HG03280 (cell line): Measurements from ENCODE around the gene SLC35C1.

Experiments used
- ATAC-seq: cut with Tn5 transposase; IDR thresholded peaks from one replicate; pipeline ENCODE4 v1.9.1; 2021; ENCODE audit warnings: mild to moderate bottlenecking, moderate library complexity; ENCODE audit not compliant: unreplicated experiment

Gene SLC35C1

DNA sequence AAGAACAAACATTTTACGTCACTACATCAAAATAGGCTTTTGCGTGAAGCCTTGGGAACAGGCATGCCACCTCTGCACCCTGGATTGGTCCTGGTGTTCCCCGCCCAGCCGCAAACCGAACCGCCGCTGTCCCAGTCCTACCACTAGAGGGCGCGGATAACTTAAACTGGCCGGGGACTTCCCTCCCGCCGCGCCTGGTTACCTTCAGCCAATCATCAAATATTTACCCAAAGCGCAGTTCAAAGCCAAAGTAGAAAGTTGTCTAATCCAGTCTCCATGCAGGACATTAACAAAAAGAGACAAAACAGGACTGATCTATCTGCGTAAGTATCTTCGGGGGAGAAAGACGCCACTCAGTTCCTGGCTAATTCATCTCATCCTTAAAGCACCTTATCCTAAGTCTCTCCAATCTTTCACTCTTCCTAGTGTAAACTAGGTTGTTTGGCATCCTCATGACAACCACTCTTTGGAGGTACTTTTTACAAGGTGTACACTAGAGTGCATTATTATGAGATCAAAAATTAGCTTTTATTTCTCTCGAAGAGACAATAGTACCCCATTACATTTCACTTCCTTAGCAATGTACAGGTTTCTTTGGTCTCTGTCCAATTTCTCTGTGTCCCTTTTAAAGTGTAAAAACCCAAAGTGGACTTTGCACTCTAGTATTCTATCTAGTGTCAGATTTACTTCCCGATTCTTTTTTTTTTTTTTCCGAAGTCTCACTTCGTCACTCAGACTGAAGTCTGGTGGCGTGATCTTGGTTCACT lies 38.4 kb downstream of the SLC35C1 start:
- peak; percentile 33 for ATAC-seq

DNA sequence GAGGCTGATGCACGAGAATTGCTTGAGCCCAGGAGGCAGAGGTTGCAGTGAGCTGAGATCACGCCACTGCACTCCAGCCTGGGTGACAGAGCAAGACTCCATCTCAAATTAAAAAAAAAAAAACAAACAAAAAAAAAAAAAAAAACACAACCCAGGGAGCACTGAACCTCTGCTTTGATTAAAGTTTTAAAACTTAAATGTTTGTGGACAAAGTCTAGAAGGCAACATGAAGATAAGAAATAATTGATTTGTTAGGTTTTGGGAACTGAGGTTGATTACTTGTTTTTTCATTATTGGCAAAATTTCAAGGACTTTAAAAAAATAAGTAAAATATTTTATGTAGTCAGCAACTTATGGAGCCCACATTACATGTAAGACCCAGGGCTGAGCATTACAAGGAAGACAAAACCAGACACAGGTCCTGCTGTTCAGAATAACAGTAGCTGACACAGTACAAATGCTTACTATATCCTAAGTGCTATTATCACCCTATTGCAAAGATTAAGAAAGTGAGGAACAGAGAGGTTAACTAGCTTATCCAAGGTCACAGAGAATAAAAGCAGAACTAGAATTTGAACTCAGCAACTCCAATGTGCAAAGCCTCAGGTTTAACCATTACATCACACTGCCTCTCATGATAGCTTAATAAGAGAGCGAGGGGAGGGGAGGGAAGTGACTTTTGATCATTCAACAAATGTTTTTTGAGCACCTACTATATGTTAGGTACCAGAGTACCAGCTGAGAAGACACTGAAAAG lies 40.1 kb downstream of the SLC35C1 start:
- no peak for ATAC-seq

DNA sequence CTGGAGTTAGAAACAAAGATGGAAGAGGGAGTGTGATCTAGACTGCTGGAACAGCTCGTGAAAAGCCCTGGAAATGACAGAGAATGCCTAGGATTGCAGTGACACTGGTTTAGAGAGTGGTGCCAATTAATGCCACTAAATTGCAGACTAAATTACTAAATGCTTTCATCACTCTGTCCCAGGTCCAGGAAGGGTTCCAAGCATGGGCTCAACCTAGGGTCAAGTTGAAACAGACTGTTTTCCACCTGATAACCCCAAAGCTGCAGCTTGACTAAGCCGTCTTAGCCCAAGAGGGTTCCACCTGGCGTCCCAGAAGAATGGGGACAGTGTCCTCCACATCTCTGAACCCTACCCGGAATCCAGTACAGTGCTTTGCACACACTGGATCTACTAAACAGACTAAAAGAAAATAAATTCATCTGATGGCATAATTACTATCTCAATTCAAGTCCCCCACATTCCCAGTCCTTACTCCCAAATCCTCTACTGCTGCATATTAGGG lies 41.3 kb downstream of the SLC35C1 start:
- ATAC-seq: no peak

DNA sequence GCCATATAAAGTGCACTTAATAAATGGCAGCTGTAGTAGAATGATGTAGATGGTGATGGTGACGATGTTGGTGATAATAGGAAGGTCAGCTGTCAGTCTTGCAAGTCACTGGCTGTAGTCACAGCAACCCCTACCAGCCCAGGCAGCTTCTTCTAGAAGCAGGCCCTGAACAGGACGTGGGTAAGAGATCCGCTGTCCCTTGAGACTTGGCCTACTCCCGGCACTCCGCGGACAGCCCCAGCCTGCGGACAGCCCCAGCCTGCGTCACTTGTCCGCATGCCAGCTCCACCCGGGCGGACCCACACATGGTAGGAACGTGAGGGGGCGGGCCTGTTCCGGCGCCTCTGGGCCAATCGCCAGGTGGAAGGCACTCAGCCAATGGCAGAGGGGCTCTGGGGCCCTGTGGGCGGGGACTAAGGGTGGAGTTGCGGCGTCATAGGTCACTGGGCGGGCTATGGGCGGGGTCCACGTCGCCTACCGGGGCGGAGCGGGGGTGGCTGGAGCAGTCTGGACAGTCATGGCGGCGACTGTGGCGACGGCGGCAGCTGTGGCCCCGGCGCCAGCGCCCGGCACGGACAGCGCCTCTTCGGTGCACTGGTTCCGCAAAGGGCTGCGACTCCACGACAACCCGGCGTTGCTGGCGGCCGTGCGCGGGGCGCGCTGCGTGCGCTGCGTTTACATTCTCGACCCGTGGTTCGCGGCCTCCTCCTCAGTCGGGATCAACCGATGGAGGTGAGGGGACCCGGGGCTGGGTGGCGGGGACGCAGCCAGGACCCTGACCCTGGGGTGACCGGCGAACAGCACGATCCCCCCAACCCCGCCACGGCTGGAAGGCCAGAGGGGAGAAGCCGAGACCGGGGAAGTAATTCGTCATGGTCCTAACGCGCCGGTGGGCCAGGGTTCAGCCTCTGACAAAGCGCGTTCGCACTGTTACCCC lies 42.3 kb downstream of the SLC35C1 start, which contains the start of gene CRY2:
Gene CRY2, plus strand, starts transcription at position 502 of the 937 bp plus-strand sequence. Its CDS starts 16 bp downstream, at position 518.
- ATAC-seq: peak; percentile 89

DNA sequence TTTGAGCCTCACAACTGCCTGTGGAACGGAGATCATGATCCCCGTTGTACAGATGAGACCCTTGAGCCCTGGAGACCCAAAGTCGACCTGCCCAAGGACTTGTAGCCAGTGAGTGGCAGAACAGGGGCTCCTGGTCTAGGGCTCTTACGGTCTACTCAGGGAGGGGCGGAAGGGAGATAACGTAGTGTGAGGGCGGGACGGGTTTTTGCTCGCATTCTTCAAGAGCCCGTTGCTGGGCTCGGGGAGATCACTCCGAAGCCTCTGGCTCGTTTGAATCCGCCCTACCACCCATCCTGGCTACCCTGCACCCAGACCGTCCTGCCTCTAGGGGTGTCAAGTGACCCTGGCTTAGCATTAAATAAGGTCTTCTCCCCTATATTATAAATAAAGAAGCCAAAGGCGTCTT lies 43.0 kb downstream of the SLC35C1 start:
- peak; percentile 7 for ATAC-seq

DNA sequence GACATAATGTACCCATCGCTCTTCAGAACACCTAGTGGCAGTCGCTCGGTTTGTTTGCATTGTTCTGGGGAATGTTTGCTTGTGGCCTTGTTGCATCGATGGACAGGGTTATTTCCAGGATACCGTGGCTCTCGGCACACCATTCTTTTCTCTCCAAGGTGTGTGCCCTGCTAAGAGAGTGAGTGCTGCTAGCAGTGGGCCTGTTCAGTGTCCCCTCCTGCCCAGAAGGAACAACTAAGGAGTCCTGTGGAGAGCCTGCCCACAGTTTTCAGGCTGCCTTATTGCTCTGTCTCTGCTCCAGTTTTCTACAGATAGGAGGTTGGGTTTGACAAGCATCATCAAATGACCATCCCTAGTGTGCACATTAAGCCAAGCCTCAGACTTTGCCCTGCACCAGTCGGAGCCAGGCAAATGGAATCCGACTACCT lies 43.7 kb downstream of the SLC35C1 start:
- ATAC-seq: no peak

DNA sequence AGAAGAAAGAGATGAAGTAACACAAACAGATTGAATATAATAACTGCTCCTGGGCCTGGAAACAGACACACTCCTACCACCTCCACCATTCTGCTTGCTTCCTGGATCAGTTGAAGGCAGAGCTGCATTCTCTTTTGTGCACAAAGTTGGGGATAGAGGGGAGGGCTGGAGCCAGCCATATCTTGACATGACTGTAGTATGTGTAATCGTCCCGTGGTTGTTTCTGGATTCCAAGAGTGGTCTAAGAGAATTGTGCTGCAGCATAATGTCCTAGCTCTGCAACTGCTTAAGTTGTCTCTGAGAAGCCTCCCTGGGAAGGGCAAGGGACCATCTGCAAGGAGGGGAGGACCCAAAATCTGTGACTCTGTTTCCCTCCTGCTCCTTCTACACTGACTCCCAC lies 45.5 kb downstream of the SLC35C1 start:
- ATAC-seq: no peak

DNA sequence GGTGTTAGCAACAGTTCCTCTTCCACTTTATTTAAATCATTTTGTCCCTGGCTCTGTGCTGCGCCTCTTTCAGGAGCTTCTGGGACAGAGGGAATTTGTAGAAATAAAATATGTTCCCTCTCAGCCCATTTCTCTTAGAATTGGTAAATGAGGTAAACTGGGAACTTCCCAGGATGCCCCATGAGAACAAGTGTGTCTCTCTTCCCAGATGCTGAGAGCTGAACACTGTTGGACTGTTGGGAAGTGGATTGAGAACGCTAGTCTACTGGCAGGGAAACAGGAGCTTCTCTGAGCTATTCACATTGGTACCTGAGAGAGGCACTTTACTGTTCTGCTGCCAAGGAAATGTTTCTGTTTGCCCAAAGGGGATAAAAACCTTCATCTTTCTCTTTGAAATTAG lies 46.3 kb downstream of the SLC35C1 start:
- no peak for ATAC-seq

DNA sequence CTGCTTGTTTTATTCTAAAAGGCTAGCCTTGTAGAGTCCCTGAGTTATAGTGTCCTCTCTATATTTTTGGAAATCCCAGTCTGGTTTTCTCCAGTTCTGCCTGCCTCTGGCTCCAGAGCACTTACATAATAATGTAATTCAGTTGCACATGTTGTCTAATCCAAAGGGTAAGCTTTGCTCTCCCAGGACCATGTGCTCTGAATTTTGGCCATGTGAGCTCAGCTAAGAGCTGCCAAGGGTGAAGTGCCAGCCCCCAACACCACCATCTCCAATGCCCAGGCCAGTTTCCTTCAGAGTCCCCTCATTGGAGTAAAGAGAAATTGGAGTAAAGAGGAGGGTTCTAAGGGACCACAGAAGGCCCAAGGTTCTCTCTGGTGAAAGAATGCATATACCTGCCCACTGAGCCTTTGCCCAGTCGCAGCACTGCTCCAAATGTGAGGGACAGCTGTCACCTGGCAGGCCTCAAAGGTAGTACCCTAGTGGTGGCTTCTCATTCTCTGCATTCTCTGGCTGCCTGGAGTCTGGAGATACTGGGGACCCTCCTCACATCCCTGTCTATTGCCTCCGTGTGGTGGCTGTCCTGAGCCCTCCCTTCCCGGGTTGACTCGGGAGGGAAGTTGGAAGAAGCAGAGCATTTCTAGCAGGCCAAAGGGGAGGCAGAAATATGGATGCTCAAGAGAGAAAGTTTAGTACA lies 47.2 kb downstream of the SLC35C1 start:
- no peak for ATAC-seq

DNA sequence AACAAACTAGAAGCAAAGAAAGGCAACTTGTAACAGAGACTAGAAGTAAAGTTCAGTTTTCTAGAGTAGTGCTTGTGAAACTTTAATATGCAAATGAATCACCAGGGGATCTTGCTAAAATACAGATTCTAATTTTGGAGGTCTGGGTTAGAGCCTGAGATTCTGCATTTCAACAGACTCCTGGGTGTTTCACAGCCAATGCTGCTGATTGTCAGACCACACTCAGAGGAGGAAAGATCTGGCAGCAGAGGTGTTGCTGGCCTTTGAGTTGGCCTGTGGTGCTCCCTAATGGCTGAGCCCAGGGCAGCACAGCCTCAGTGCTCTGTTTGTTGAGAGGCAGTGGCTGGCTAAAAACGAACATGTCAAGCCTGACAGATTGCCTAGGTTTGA lies 47.8 kb downstream of the SLC35C1 start:
- no peak for ATAC-seq

DNA sequence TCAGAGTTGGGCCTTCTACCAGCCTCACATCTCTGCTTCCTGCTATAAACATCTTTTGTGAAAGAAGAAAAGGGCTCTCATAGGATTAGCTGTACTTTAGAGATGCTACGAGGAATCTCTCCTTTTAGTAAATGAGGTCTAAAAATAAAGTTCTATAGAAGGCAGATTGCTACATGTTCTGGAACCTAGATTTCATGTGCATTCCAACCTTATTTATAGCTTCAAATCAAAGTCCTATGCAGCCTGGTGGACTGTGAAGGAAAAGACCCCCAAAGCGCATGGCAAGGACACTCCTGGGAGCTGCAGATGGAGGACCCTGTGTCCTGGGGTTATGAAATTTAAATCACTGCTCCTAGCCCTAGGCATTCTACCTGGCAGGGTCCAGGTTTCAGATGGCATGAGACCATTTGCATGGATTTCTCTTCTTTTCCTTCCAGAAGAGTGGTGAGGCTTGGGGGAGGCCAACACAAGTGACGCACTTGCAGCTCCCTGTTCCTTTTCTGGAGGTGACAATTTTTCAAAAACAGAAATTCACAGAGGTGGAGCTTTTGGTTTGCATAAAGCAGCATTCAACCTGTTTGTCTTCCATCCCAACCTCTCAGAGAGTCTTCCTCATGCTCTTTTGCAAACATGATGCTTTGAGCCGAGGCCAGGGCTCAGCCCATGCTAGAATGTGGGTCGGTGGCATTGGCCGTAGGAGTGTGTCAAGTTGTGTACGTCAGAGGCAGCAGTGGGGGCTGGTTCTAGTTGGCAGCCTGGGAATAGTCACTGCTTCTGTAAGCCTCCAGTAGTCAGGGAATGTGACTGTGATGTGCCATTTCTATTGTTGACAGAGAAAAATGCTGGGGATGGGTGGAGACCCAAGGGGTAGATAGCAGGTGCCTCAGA lies 48.6 kb downstream of the SLC35C1 start:
- ATAC-seq: no peak

DNA sequence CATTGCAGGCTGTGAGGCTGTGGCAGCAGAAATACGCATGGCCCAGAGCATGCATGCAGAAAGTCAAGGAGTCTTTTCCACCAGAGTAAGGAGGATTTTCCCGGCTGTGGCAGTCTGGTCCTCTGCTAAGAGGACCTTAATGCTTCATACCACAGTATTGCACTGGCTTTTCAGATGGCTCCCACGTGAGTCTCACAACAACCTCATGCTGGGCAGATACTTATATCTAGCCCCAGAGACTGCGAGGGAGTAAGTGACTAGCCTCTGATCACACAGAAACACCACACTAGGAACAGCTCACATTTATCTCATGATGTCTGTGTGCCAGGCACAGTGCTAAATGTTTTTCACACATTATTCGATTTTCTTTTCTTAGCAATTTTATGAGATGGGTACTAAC lies 50.4 kb downstream of the SLC35C1 start:
- ATAC-seq: no peak

DNA sequence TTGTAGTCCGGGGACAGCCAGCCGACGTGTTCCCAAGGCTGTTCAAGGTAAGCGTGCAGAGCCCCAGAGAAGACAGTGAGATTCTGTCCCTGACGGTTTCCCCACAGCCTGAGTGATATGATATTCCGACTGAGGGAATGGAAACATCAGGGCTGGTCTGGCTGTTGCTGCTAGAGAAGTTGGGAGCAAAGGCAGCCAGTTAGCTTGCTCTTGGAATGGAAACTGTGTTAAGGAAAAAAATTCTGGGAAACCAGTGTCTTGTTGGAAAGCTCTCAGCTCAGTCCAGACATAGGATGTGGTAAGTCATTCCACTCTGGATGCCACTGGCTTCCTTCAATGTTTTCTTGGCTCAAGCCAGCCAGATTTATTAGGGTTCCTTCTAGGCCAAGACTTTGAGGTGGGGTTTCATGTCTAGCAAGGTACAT lies 51.1 kb downstream of the SLC35C1 start:
- no peak for ATAC-seq

DNA sequence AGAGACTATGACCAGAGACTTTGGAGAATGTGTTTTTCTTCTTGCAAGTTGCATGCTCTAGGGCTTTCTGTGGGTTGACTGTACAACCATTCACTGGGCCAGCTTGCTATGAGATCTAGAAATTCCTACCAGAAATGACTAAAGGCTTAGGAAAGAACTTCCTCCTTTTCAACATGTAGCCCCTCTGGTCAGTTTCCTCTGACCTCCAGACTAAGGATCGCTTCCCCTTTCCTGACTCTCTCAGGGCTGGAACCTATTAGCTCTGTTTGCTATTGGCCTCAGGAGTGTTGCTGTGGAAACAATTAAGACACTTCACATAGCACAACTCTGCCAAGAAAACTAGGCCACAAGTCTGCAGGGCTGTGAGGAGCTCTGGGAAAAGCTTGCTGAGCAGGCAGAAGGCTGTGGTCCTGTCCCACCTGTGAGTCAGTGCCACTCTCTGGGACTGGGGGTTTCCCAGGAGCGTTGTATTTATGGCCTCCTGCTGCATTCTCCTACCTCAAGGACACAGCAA lies 53.1 kb downstream of the SLC35C1 start:
- no peak for ATAC-seq

DNA sequence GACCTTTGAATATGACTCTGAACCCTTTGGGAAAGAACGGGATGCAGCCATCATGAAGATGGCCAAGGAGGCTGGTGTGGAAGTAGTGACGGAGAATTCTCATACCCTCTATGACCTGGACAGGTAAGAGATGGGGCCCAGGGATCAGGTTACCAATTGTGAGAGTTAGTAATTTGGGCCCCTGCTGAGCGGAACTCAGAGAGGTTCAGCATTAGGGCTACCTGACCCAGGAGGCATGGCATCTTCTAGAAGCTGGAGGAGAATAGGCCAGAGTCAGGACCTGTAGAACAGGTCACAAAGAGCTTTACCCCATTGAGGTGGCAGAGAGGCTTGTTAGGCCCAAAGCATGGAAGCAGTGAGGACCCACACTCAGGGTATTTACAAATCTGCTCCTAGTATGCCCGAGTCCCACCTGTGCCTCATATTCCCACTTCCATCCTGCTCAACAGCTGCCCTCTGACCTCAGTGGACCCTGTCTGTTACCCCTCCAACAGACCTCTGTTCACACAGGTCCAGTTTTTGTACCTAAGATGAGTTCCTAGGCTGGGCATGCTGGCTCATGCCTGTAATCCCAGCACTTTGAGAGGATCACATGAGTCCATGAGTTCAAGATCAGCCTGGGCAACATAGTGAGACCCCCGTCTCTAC lies 53.9 kb downstream of the SLC35C1 start:
- ATAC-seq: no peak

DNA sequence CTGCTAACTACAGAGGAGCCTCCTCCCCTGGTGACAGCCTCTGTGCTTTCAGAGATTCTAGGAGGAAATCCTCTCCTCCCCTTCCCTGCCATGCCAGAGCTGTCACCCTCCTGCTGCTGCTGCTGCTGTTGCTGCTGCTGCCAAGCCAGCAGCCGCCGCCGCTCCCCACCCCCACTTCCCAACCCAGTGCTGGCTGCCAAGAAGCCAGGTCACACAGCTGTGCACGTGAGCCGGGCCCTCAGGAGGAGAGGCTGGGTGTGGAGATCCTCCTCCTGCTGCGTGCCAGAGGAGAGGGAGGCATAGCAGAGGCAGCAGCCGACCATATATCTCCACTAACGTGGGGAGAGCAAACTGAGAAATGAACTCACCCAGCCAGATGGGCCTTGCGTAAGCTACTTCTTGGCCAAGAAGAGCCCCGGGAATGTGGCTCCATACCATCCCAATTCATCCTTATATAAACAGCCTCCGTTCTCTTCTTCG lies 54.8 kb downstream of the SLC35C1 start:
- no peak for ATAC-seq

DNA sequence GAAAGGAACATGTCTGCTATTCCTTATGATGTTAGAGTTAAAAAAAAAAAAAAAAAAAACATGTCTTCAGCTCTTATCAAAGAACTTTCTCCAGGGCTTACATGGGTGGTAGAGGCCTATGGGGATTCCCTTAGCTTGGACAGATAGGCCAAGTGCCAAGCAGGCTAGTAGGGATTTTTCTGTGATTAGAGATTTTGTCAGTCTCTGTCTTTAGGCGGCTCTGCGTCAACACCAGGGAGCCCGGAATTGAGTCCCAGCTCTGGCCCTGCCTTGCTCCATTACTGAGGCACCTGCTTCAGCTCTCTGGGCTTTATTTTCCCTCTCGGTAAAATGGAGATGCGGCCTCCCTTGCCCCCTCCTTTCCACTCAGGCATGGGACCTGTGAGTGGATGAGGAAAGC lies 55.4 kb downstream of the SLC35C1 start:
- no peak for ATAC-seq

DNA sequence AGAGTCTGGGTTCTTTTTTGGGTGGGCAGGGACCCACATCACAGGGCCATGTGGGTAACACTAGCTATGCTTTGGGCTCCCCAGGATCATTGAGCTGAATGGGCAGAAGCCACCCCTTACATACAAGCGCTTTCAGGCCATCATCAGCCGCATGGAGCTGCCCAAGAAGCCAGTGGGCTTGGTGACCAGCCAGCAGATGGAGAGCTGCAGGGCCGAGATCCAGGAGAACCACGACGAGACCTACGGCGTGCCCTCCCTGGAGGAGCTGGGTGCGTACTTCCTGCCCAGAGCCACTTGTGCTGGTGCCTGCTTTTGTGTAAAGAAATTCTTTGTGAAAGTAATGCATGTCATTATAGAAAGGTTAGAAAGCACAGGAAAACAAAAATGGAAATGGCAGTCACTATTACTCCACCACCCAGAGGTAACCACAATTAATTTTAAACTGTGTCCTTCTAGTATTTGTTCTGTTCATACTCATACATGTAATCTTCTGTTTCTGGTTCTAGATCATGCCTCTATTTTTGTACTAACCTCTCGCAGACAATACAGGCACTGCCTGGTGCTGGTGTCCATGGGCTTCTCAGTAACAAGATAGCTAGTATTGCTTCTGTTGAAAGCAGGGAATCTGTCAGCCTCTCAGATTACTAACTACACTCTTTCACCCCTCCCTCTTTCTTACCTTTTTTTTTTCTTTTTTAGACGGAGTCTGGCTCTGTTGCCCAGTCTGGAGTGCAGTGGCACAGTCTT lies 56.0 kb downstream of the SLC35C1 start:
- no peak for ATAC-seq
